Activated CD4-positive, alpha-beta memory T cell treated with anti-CD3 and anti-CD28 coated beads, Interleukin-2, amount 10 ng/mL, durations not matched to agents 7 days and 5 days (primary cell): ENCODE results near the gene COL5A3. TPM values are rescaled to one million over a fixed set of nuclear protein-coding genes. Genes with fewer than 3 reads are reported as not detected.
"Not testable (repeated sequence)": the region's sequence is repeated elsewhere in the genome, so short reads cannot be mapped to it uniquely, and the experiment has no call there.

Experiments used
- CTCF ChIA-PET: fragments of 350-600 bp; sonication (Branson Sonifier 250); formaldehyde crosslinking; loops from one replicate; lab custom pipeline; 2021; ENCODE audit warnings: antibody characterized with exemption, inconsistent platforms; lab: Charles Lee
- POLR2A ChIA-PET: fragments of 350-600 bp; sonication (Branson Sonifier 250); formaldehyde crosslinking; loops from one replicate; lab custom pipeline; 2021; ENCODE audit warnings: antibody characterized with exemption; lab: Charles Lee
- DNase-seq: peaks from one replicate; pipeline ENCODE4 v3.0.0-alpha.2; 2020
- H3K27ac Mint-ChIP-seq: one replicate; pipeline ENCODE4 v1.8.0; 2021; ENCODE audit warnings: mild to moderate bottlenecking, mixed read lengths
- H3K27me3 Mint-ChIP-seq: one replicate; pipeline ENCODE4 v1.8.0; 2021; ENCODE audit warnings: mixed read lengths
- H3K36me3 Mint-ChIP-seq: one replicate; pipeline ENCODE4 v1.8.0; 2021; ENCODE audit warnings: low read depth, mixed read lengths
- H3K4me1 Mint-ChIP-seq: one replicate; pipeline ENCODE4 v1.8.0; 2021; ENCODE audit warnings: mixed read lengths
- H3K4me3 Mint-ChIP-seq: one replicate; pipeline ENCODE4 v1.8.0; 2021; ENCODE audit warnings: mild to moderate bottlenecking, mixed read lengths
- H3K9me3 Mint-ChIP-seq: one replicate; pipeline ENCODE4 v1.8.0; 2021; ENCODE audit warnings: mixed read lengths
- total RNA-seq, 2 experiments: library from RNA; stranded (reverse); gene quantifications; one replicate each; pipeline ENCODE4 v1.2.3, GENCODE V29; 2021

The COL5A3 gene
- total RNA-seq, 2 experiments from 2014 or later: 1.1 TPM

GRCh38 chr19:10023096-10023495, 12.8 kb upstream of the COL5A3 start:
- H3K9me3 Mint-ChIP-seq, POLR2A ChIA-PET, H3K4me1 Mint-ChIP-seq, H3K4me3 Mint-ChIP-seq, CTCF ChIA-PET, DNase-seq, H3K27me3 Mint-ChIP-seq, H3K27ac Mint-ChIP-seq, H3K36me3 Mint-ChIP-seq: not testable (repeated sequence)

- Mint-ChIP-seq H3K27me3 (peaks cover 6% of the 10 kb centered on the region), H3K36me3 (no peaks in the 10 kb centered on the region), H3K9me3 (no peaks in the 10 kb centered on the region), H3K4me3 (no peak overlapping the region), H3K4me1 (no peaks in the 10 kb centered on the region), H3K27ac (no peak overlapping the region)
- ChIA-PET CTCF (no interaction called here), POLR2A (no interaction called here)
- no peak for DNase-seq
Measured at GRCh38 chr19:10021863-10022262, 11.6 kb upstream of the COL5A3 start.

- Mint-ChIP-seq H3K4me1 (no peaks in the 10 kb centered on the region), H3K27me3 (peaks cover 4% of the 10 kb centered on the region), H3K4me3 (no peak overlapping the region), H3K36me3 (no peaks in the 10 kb centered on the region), H3K27ac (no peak overlapping the region), H3K9me3 (no peaks in the 10 kb centered on the region)
- CTCF ChIA-PET: no interaction called here
- DNase-seq: no peak
- POLR2A ChIA-PET: no interaction called here
Measured at GRCh38 chr19:10021446-10021845, 11.1 kb upstream of the COL5A3 start.

- Mint-ChIP-seq H3K4me3 (no peak overlapping the region), H3K27ac (no peak overlapping the region), H3K9me3 (no peaks in the 10 kb centered on the region), H3K36me3 (no peaks in the 10 kb centered on the region), H3K4me1 (no peaks in the 10 kb centered on the region), H3K27me3 (peaks cover 3% of the 10 kb centered on the region)
- no peak for DNase-seq
- ChIA-PET CTCF (interaction anchor here (1.0 kb wide), 1 partner anchor 20 kb away, joined by 3 read pairs; no protein-coding TSS in a partner anchor), POLR2A (no interaction called here)
Measured at GRCh38 chr19:10020851-10021250, 10.5 kb upstream of the COL5A3 start.

- no peaks in the 10 kb centered on the region for H3K4me1 Mint-ChIP-seq
- no peaks in the 10 kb centered on the region for H3K36me3 Mint-ChIP-seq
- CTCF ChIA-PET: interaction anchor here (0.9 kb wide), 1 partner anchor 8 kb away, joined by 3 read pairs; no protein-coding TSS in a partner anchor
- no peak overlapping the region for H3K27ac Mint-ChIP-seq
- no peak overlapping the region for H3K4me3 Mint-ChIP-seq
- DNase-seq: no peak
- POLR2A ChIA-PET: no interaction called here
- no peaks in the 10 kb centered on the region for H3K9me3 Mint-ChIP-seq
- H3K27me3 Mint-ChIP-seq: peaks cover 3% of the 10 kb centered on the region
Measured at GRCh38 chr19:10019246-10019645, 8.9 kb upstream of the COL5A3 start.

- no peaks in the 10 kb centered on the region for H3K36me3 Mint-ChIP-seq
- POLR2A ChIA-PET: no interaction called here
- H3K9me3 Mint-ChIP-seq: no peaks in the 10 kb centered on the region
- H3K27ac Mint-ChIP-seq: no peak overlapping the region
- no peak overlapping the region for H3K4me3 Mint-ChIP-seq
- H3K27me3 Mint-ChIP-seq: peaks cover 3% of the 10 kb centered on the region
- DNase-seq: no peak
- H3K4me1 Mint-ChIP-seq: no peaks in the 10 kb centered on the region
- CTCF ChIA-PET: interaction anchor here (0.9 to 1.4 kb wide), 2 partner anchors 9 kb away, joined by 3 to 5 read pairs; no protein-coding TSS in a partner anchor
Measured at GRCh38 chr19:10018786-10019185, 8.5 kb upstream of the COL5A3 start.

- ChIA-PET CTCF (interaction anchor here (1.4 kb wide), 1 partner anchor 9 kb away, joined by 5 read pairs; no protein-coding TSS in a partner anchor), POLR2A (no interaction called here)
- Mint-ChIP-seq H3K9me3 (no peaks in the 10 kb centered on the region), H3K27me3 (peaks cover 8% of the 10 kb centered on the region), H3K4me1 (no peaks in the 10 kb centered on the region), H3K36me3 (no peaks in the 10 kb centered on the region), H3K4me3 (no peak overlapping the region), H3K27ac (no peak overlapping the region)
- no peak for DNase-seq
Measured at GRCh38 chr19:10018263-10018662, 8.0 kb upstream of the COL5A3 start.

GRCh38 chr19:10013834-10014618, 3.7 kb upstream of the COL5A3 start:
- CTCF ChIA-PET: interaction anchor here (0.6 kb wide), 1 partner anchor 14 kb away, joined by 4 read pairs; no protein-coding TSS in a partner anchor
- Mint-ChIP-seq H3K4me3 (no peak overlapping the region), H3K36me3 (no peaks in the 10 kb centered on the region), H3K27me3 (peaks cover 31% of the 10 kb centered on the region), H3K4me1 (peaks cover 6% of the 10 kb centered on the region), H3K27ac (no peak overlapping the region), H3K9me3 (no peaks in the 10 kb centered on the region)
- DNase-seq: no peak
- POLR2A ChIA-PET: no interaction called here

- H3K9me3 Mint-ChIP-seq: no peaks in the 10 kb centered on the region
- no peak within 1 kb of the TSS for H3K27ac Mint-ChIP-seq
- H3K27me3 Mint-ChIP-seq: peaks cover 38% of the 10 kb centered on the region
- POLR2A ChIA-PET: no interaction called here
- no peak within 1 kb of the TSS for H3K4me3 Mint-ChIP-seq
- H3K4me1 Mint-ChIP-seq: peaks cover 11% of the 10 kb centered on the region
- no peak for DNase-seq
- no peaks in the 10 kb centered on the region for H3K36me3 Mint-ChIP-seq
- CTCF ChIA-PET: no interaction called here
Measured at GRCh38 chr19:10013316-10013715, 3.0 kb upstream of the COL5A3 start, which contains the start of gene RDH8. Gene RDH8, plus strand, starts transcription at chr19:10013483. Its CDS starts 15 bp downstream, at chr19:10013498.

GRCh38 chr19:10011974-10012373, 1.7 kb upstream of the COL5A3 start:
- CTCF ChIA-PET: no interaction called here
- Mint-ChIP-seq H3K27me3 (peaks cover 47% of the 10 kb centered on the region), H3K9me3 (no peaks in the 10 kb centered on the region)

GRCh38 chr19:10010939-10011338, 635 bp upstream of the COL5A3 start:
- no peak overlapping the region for H3K4me3 Mint-ChIP-seq
- H3K4me1 Mint-ChIP-seq: peaks cover 22% of the 10 kb centered on the region
- no peaks in the 10 kb centered on the region for H3K36me3 Mint-ChIP-seq
- POLR2A ChIA-PET: no interaction called here
- H3K9me3 Mint-ChIP-seq: no peaks in the 10 kb centered on the region
- no peak for DNase-seq
- CTCF ChIA-PET: interaction anchor here (1.2 to 1.5 kb wide), 2 partner anchors 11 to 16 kb away, joined by 4 read pairs; no protein-coding TSS in a partner anchor
- H3K27ac Mint-ChIP-seq: no peak overlapping the region
- peaks cover 50% of the 10 kb centered on the region for H3K27me3 Mint-ChIP-seq

More at GRCh38 chr19:10011974-10012373, 1.7 kb upstream of the COL5A3 start:
- H3K4me3 Mint-ChIP-seq: no peak overlapping the region
- DNase-seq: no peak
- no peak overlapping the region for H3K27ac Mint-ChIP-seq
- peaks cover 14% of the 10 kb centered on the region for H3K4me1 Mint-ChIP-seq
- H3K36me3 Mint-ChIP-seq: no peaks in the 10 kb centered on the region
- POLR2A ChIA-PET: no interaction called here

- Mint-ChIP-seq H3K27ac (no peak overlapping the region), H3K36me3 (no peaks in the 10 kb centered on the region), H3K4me3 (no peak overlapping the region), H3K9me3 (no peaks in the 10 kb centered on the region), H3K4me1 (peaks cover 25% of the 10 kb centered on the region), H3K27me3 (peaks cover 50% of the 10 kb centered on the region)
- ChIA-PET CTCF (interaction anchor here (1.5 kb wide), 1 partner anchor 18 kb away, joined by 4 read pairs; no protein-coding TSS in a partner anchor), POLR2A (no interaction called here)
- DNase-seq: no peak
Measured at GRCh38 chr19:10009714-10010224, 535 bp downstream of the COL5A3 start.

- no peak for DNase-seq
- Mint-ChIP-seq H3K27ac (no peak overlapping the region), H3K9me3 (no peaks in the 10 kb centered on the region), H3K27me3 (peaks cover 46% of the 10 kb centered on the region), H3K4me1 (peaks cover 32% of the 10 kb centered on the region), H3K36me3 (no peaks in the 10 kb centered on the region), H3K4me3 (no peak overlapping the region)
- CTCF ChIA-PET: interaction anchor here (1.2 kb wide), 1 partner anchor 8 kb away, joined by 3 read pairs; no protein-coding TSS in a partner anchor
- POLR2A ChIA-PET: no interaction called here
Measured at GRCh38 chr19:10008184-10008765, 2.0 kb downstream of the COL5A3 start.
